Activated CD8-positive, alpha-beta memory T cell treated with anti-CD3 and anti-CD28 coated beads, Interleukin-2, amount 50 U/mL, for 1 hour (primary cell): ENCODE data around the gene CPT1C.

Experiments
- DNase-seq: peaks from one replicate; pipeline ENCODE4 v3.0.0-alpha.2; 2020; ENCODE audit errors: extremely low read depth

The CPT1C gene

GRCh38 chr19:49755956-49756355, 65.0 kb downstream of the CPT1C start:
- no peak for DNase-seq

- no peak for DNase-seq
Observed at GRCh38 chr19:49758292-49758691, 67.4 kb downstream of the CPT1C start.

GRCh38 chr19:49761249-49761624, 70.3 kb downstream of the CPT1C start:
- DNase-seq, result no peak

- DNase-seq, result no peak
Observed at GRCh38 chr19:49761625-49762311, 70.9 kb downstream of the CPT1C start.

GRCh38 chr19:49763230-49763629, 72.3 kb downstream of the CPT1C start, which contains the start of gene TSKS:
TSS of gene TSKS (minus strand) at chr19:49763306. CDS start at chr19:49763247, 59 bp downstream.
- no peak for DNase-seq
